Ishikawa (cell line): ENCODE data around the gene BORCS8.

Experiments
- EP300 ChIP-seq: IDR thresholded peaks from 2 replicates; pipeline ENCODE4 v1.6.1; 2012; ENCODE audit warnings: borderline replicate concordance
- RAD21 ChIP-seq: IDR thresholded peaks from 2 replicates; pipeline ENCODE4 v1.6.1; 2012; ENCODE audit warnings: low read depth

- TF ChIP-seq EP300, result no peak
- no peak for TF ChIP-seq RAD21
These were observed 59.0 kb downstream of the BORCS8 start for GRCh38 chr19:19132912-19133311.
